ENCODE data around the gene LRCH4. TPM values are rescaled to one million over a fixed set of nuclear protein-coding genes. Genes with fewer than 3 reads are reported as not detected.

The LRCH4 gene
- total and polyA plus RNA-seq, 4 experiments from 2014 or later: 119 to 412 (median 280) TPM

GRCh38 chr7:100602889-100603725, 17.2 kb upstream of the LRCH4 start:
- Histone ChIP-seq H3K9me3 (ENCODE audit: control insufficient read depth in 1 of 2, low read length in 2 of 2) (no peaks in the 10 kb centered on the region), H3K4me1 (ENCODE audit: insufficient read depth, low read length) (peaks cover 21% of the 10 kb centered on the region), H3K27ac (ENCODE audit: low read depth, low read length) (peak overlapping the region; percentile 64), H3K4me3 (ENCODE audit: low read length in 2 of 2) (peak overlapping the region in 1 of 2 donors; percentile 53), H3K27me3 (ENCODE audit: insufficient read depth, low read length) (no peaks in the 10 kb centered on the region), H3K36me3 (ENCODE audit: insufficient read depth, low read length) (no peaks in the 10 kb centered on the region)
- Mint-ChIP-seq H3K9me3 (no peaks in the 10 kb centered on the region), H3K4me3 (peak overlapping the region; percentile 53 to 87 (median 83)), H3K27ac (peak overlapping the region in 6 of 7 donors; percentile 60 to 94 (median 82)), H3K27me3 (no peaks in the 10 kb centered on the region), H3K4me1 (peaks cover 11 to 39% (median 17%) of the 10 kb centered on the region in 4 donors), H3K36me3 (no peaks in the 10 kb centered on the region)
- intact Hi-C loops (cut with micrococcal nuclease): no loop called here
- ChIA-PET CTCF (ENCODE audit: partially characterized antibody) (interaction anchor here (0.7 to 3.2 kb wide), 11 partner anchors 9 to 249 kb away, joined by 3 to 24 read pairs (median 3); partner anchors contain the start of genes FBXO24, LRCH4, MOSPD3 and POP7), POLR2A (ENCODE audit: partially characterized antibody) (interaction anchor here (0.7 to 15.5 kb wide), 13 partner anchors 8 to 249 kb away, joined by 3 to 177 read pairs (median 4); partner anchors contain the start of genes FBXO24, LRCH4, MEPCE and MOSPD3)
- no peak for DNase-seq

GRCh38 chr7:100600730-100601038, 14.8 kb upstream of the LRCH4 start:
- Histone ChIP-seq H3K9me3 (ENCODE audit: control insufficient read depth in 1 of 2, low read length in 2 of 2) (no peaks in the 10 kb centered on the region), H3K27ac (ENCODE audit: low read depth, low read length) (no peak overlapping the region), H3K36me3 (ENCODE audit: insufficient read depth, low read length) (no peaks in the 10 kb centered on the region), H3K27me3 (ENCODE audit: insufficient read depth, low read length) (no peaks in the 10 kb centered on the region), H3K4me1 (ENCODE audit: insufficient read depth, low read length) (peaks cover 20% of the 10 kb centered on the region), H3K4me3 (ENCODE audit: low read length in 2 of 2) (no peak overlapping the region)
- Mint-ChIP-seq H3K4me1 (peaks cover 8 to 26% (median 13%) of the 10 kb centered on the region in 4 donors), H3K27me3 (no peaks in the 10 kb centered on the region), H3K27ac (no peak overlapping the region), H3K36me3 (no peaks in the 10 kb centered on the region), H3K9me3 (no peaks in the 10 kb centered on the region), H3K4me3 (no peak overlapping the region)
- intact Hi-C loops (cut with micrococcal nuclease): no loop called here
- DNase-seq: no peak
- CTCF ChIA-PET (ENCODE audit: partially characterized antibody): no interaction called here
- POLR2A ChIA-PET (ENCODE audit: partially characterized antibody): interaction anchor here (15.5 kb wide), 1 partner anchor 16 kb away, joined by 177 read pairs; the partner anchor contains the start of genes FBXO24 and LRCH4

- Mint-ChIP-seq H3K9me3 (no peaks in the 10 kb centered on the region), H3K27ac (no peak overlapping the region), H3K4me1 (peaks cover 7 to 21% (median 10%) of the 10 kb centered on the region in 4 donors), H3K4me3 (no peak overlapping the region), H3K36me3 (no peaks in the 10 kb centered on the region), H3K27me3 (no peaks in the 10 kb centered on the region)
- H3K4me1 ChIP-seq (ENCODE audit: insufficient read depth, low read length): peaks cover 14% of the 10 kb centered on the region
- intact Hi-C loops (cut with micrococcal nuclease): no loop called here
- H3K27me3 ChIP-seq (ENCODE audit: insufficient read depth, low read length): no peaks in the 10 kb centered on the region
- no peaks in the 10 kb centered on the region for H3K36me3 ChIP-seq (ENCODE audit: insufficient read depth, low read length)
- no peaks in the 10 kb centered on the region for H3K9me3 ChIP-seq (ENCODE audit: control insufficient read depth in 1 of 2, low read length in 2 of 2)
- CTCF ChIA-PET (ENCODE audit: partially characterized antibody): no interaction called here
- POLR2A ChIA-PET (ENCODE audit: partially characterized antibody): interaction anchor here (1.5 to 15.5 kb wide), 2 partner anchors 12 to 15 kb away, joined by 4 to 177 read pairs; partner anchors contain the start of genes FBXO24, LRCH4 and MOSPD3
- H3K27ac ChIP-seq (ENCODE audit: low read depth, low read length): no peak overlapping the region
- H3K4me3 ChIP-seq (ENCODE audit: low read length in 2 of 2): no peak overlapping the region
- no peak for DNase-seq
Measured at GRCh38 chr7:100599911-100600729, 14.2 kb upstream of the LRCH4 start.

- Histone ChIP-seq H3K9me3 (ENCODE audit: control insufficient read depth in 1 of 2, low read length in 2 of 2) (no peaks in the 10 kb centered on the region), H3K4me1 (ENCODE audit: insufficient read depth, low read length) (peaks cover 3% of the 10 kb centered on the region), H3K4me3 (ENCODE audit: low read length in 2 of 2) (no peak overlapping the region), H3K27ac (ENCODE audit: low read depth, low read length) (no peak overlapping the region), H3K36me3 (ENCODE audit: insufficient read depth, low read length) (no peaks in the 10 kb centered on the region), H3K27me3 (ENCODE audit: insufficient read depth, low read length) (no peaks in the 10 kb centered on the region)
- POLR2A ChIA-PET (ENCODE audit: partially characterized antibody): interaction anchor here (0.9 to 15.5 kb wide), 3 partner anchors 14 to 95 kb away, joined by 3 to 177 read pairs (median 4); partner anchors contain the start of genes FBXO24, LRCH4 and MOSPD3
- Mint-ChIP-seq H3K27ac (peak overlapping the region in 3 of 7 donors; percentile 8 to 82 (median 29)), H3K36me3 (no peaks in the 10 kb centered on the region), H3K9me3 (no peaks in the 10 kb centered on the region), H3K4me1 (peaks cover 1 to 11% (median 2%) of the 10 kb centered on the region in 4 donors), H3K4me3 (no peak overlapping the region), H3K27me3 (no peaks in the 10 kb centered on the region)
- intact Hi-C loops (cut with micrococcal nuclease): no loop called here
- CTCF ChIA-PET (ENCODE audit: partially characterized antibody): interaction anchor here (1.2 to 1.3 kb wide), 2 partner anchors 8 to 12 kb away, joined by 3 read pairs; partner anchors contain the start of genes FBXO24 and LRCH4
- DNase-seq: no peak
Measured at GRCh38 chr7:100598425-100598824, 12.5 kb upstream of the LRCH4 start.

GRCh38 chr7:100595188-100595587, 9.3 kb upstream of the LRCH4 start:
- no peaks in the 10 kb centered on the region for H3K36me3 Mint-ChIP-seq
- peaks cover 0 to 2% (median 0%) of the 10 kb centered on the region in 8 donors for H3K9me3 Mint-ChIP-seq
- no peak overlapping the region for H3K27ac Mint-ChIP-seq
- no peaks in the 10 kb centered on the region for H3K27me3 ChIP-seq (ENCODE audit: insufficient read depth, low read length)
- no peak for DNase-seq
- H3K27me3 Mint-ChIP-seq: peaks cover 2 to 3% of the 10 kb centered on the region in 2 donors
- peaks cover 0 to 4% (median 1%) of the 10 kb centered on the region in 4 donors for H3K4me1 Mint-ChIP-seq
- H3K4me3 Mint-ChIP-seq: no peak overlapping the region
- H3K4me3 ChIP-seq (ENCODE audit: low read length in 2 of 2): no peak overlapping the region
- POLR2A ChIA-PET (ENCODE audit: partially characterized antibody): interaction anchor here (1.2 to 15.5 kb wide), 2 partner anchors 8 to 10 kb away, joined by 3 to 177 read pairs; partner anchors contain the start of genes FBXO24 and LRCH4
- H3K36me3 ChIP-seq (ENCODE audit: insufficient read depth, low read length): no peaks in the 10 kb centered on the region
- no peaks in the 10 kb centered on the region for H3K4me1 ChIP-seq (ENCODE audit: insufficient read depth, low read length)
- CTCF ChIA-PET (ENCODE audit: partially characterized antibody): interaction anchor here (0.7 to 2.4 kb wide), 4 partner anchors 8 to 96 kb away, joined by 3 to 8 read pairs (median 4); no protein-coding TSS in a partner anchor
- H3K27ac ChIP-seq (ENCODE audit: low read depth, low read length): no peak overlapping the region
- H3K9me3 ChIP-seq (ENCODE audit: control insufficient read depth in 1 of 2, low read length in 2 of 2): no peaks in the 10 kb centered on the region
- intact Hi-C loops (cut with micrococcal nuclease): no loop called here

- intact Hi-C loops (cut with micrococcal nuclease): no loop called here
- Mint-ChIP-seq H3K9me3 (peaks cover 0 to 2% (median 0%) of the 10 kb centered on the region in 8 donors), H3K4me1 (peaks cover 1 to 8% (median 3%) of the 10 kb centered on the region in 4 donors), H3K36me3 (no peaks in the 10 kb centered on the region), H3K27me3 (peaks cover 2 to 3% of the 10 kb centered on the region in 2 donors), H3K27ac (no peak overlapping the region), H3K4me3 (no peak overlapping the region)
- H3K27me3 ChIP-seq (ENCODE audit: insufficient read depth, low read length): no peaks in the 10 kb centered on the region
- ChIA-PET POLR2A (ENCODE audit: partially characterized antibody) (interaction anchor here (0.7 to 11.4 kb wide), 2 partner anchors 12 to 23 kb away, joined by 3 to 307 read pairs; partner anchors contain the start of gene SAP25), CTCF (ENCODE audit: partially characterized antibody) (interaction anchor here (1.0 to 12.0 kb wide), 2 partner anchors 28 to 41 kb away, joined by 4 to 266 read pairs; no protein-coding TSS in a partner anchor)
- H3K9me3 ChIP-seq (ENCODE audit: control insufficient read depth in 1 of 2, low read length in 2 of 2): no peaks in the 10 kb centered on the region
- H3K4me1 ChIP-seq (ENCODE audit: insufficient read depth, low read length): peaks cover 6% of the 10 kb centered on the region
- no peak overlapping the region for H3K27ac ChIP-seq (ENCODE audit: low read depth, low read length)
- DNase-seq: no peak
- H3K4me3 ChIP-seq (ENCODE audit: low read length in 2 of 2): no peak overlapping the region
- H3K36me3 ChIP-seq (ENCODE audit: insufficient read depth, low read length): no peaks in the 10 kb centered on the region
Measured at GRCh38 chr7:100591596-100591995, 5.7 kb upstream of the LRCH4 start.
